Measurements from ENCODE around the gene SLC5A10.

The SLC5A10 gene

GRCh38 chr17:18997650-18998196, 45.8 kb downstream of the SLC5A10 start:
- H3F3A ChIP-seq (ENCODE audit: insufficient read depth, low read length) = no peaks in the 10 kb centered on the region
- H3K9me2 ChIP-seq (ENCODE audit: low read depth, low read length) = no peaks in the 10 kb centered on the region

GRCh38 chr17:18999394-18999793, 47.4 kb downstream of the SLC5A10 start:
- Histone ChIP-seq H2AFZ (ENCODE audit: low read length) (no peak overlapping the region), H3K4me3 (ENCODE audit: low read depth, low read length, poor library complexity, severe bottlenecking) (no peak overlapping the region), H3K27ac (ENCODE audit: low read depth, low read length, poor library complexity, severe bottlenecking) (no peak overlapping the region), H3K36me3 (ENCODE audit: insufficient read depth, low read length) (peaks cover 31% of the 10 kb centered on the region), H3K9me3 (ENCODE audit: low read length) (peaks cover 6% of the 10 kb centered on the region; the same call in 1 of the 2 replicates), H3K9ac (ENCODE audit: low read length) (no peak overlapping the region), H3F3A (ENCODE audit: insufficient read depth, low read length) (no peaks in the 10 kb centered on the region), H3K79me2 (ENCODE audit: insufficient read depth, low read length) (no peaks in the 10 kb centered on the region), H3K27me3 (ENCODE audit: insufficient read depth, low read length) (no peaks in the 10 kb centered on the region), H3K4me1 (ENCODE audit: insufficient read depth, low read length, severe bottlenecking) (peaks cover 25% of the 10 kb centered on the region), H3K9me2 (ENCODE audit: low read depth, low read length) (no peaks in the 10 kb centered on the region), H4K20me1 (ENCODE audit: insufficient read depth, low read length) (no peaks in the 10 kb centered on the region), H3K4me2 (ENCODE audit: low read length) (no peak overlapping the region)
- TF ChIP-seq EZH2 (IDR thresholded peaks at IDR 0.05; ENCODE audit: borderline replicate concordance, low read length) = no peak
- TF ChIP-seq CTCF (IDR thresholded peaks at IDR 0.05; ENCODE audit: low read length) = no peak

More at GRCh38 chr17:18997650-18998196, 45.8 kb downstream of the SLC5A10 start:
- Histone ChIP-seq H2AFZ (ENCODE audit: low read length) (no peak overlapping the region), H3K4me1 (ENCODE audit: insufficient read depth, low read length, severe bottlenecking) (peaks cover 30% of the 10 kb centered on the region), H3K79me2 (ENCODE audit: insufficient read depth, low read length) (no peaks in the 10 kb centered on the region), H3K36me3 (ENCODE audit: insufficient read depth, low read length) (peaks cover 28% of the 10 kb centered on the region), H3K9ac (ENCODE audit: low read length) (no peak overlapping the region), H3K9me3 (ENCODE audit: low read length) (peaks cover 6% of the 10 kb centered on the region; the same call in 1 of the 2 replicates), H3K4me3 (ENCODE audit: low read depth, low read length, poor library complexity, severe bottlenecking) (no peak overlapping the region), H3K27ac (ENCODE audit: low read depth, low read length, poor library complexity, severe bottlenecking) (no peak overlapping the region), H4K20me1 (ENCODE audit: insufficient read depth, low read length) (no peaks in the 10 kb centered on the region), H3K4me2 (ENCODE audit: low read length) (no peak overlapping the region), H3K27me3 (ENCODE audit: insufficient read depth, low read length) (no peaks in the 10 kb centered on the region)
- no peak for TF ChIP-seq EZH2 (IDR thresholded peaks at IDR 0.05; ENCODE audit: borderline replicate concordance, low read length)

- Histone ChIP-seq H3K4me1 (ENCODE audit: insufficient read depth, low read length, severe bottlenecking) (peaks cover 28% of the 10 kb centered on the region), H3F3A (ENCODE audit: insufficient read depth, low read length) (no peaks in the 10 kb centered on the region), H2AFZ (ENCODE audit: low read length) (no peak overlapping the region), H3K27me3 (ENCODE audit: insufficient read depth, low read length) (no peaks in the 10 kb centered on the region), H3K79me2 (ENCODE audit: insufficient read depth, low read length) (no peaks in the 10 kb centered on the region), H3K9ac (ENCODE audit: low read length) (no peak overlapping the region), H3K4me3 (ENCODE audit: low read depth, low read length, poor library complexity, severe bottlenecking) (no peak overlapping the region), H4K20me1 (ENCODE audit: insufficient read depth, low read length) (no peaks in the 10 kb centered on the region), H3K9me2 (ENCODE audit: low read depth, low read length) (no peaks in the 10 kb centered on the region), H3K9me3 (ENCODE audit: low read length) (peaks cover 6% of the 10 kb centered on the region; the same call in 1 of the 2 replicates), H3K36me3 (ENCODE audit: insufficient read depth, low read length) (peaks cover 29% of the 10 kb centered on the region), H3K27ac (ENCODE audit: low read depth, low read length, poor library complexity, severe bottlenecking) (no peak overlapping the region), H3K4me2 (ENCODE audit: low read length) (no peak overlapping the region)
- TF ChIP-seq CTCF (IDR thresholded peaks at IDR 0.05; ENCODE audit: low read length) = no peak
- TF ChIP-seq EZH2 (IDR thresholded peaks at IDR 0.05; ENCODE audit: borderline replicate concordance, low read length) = no peak
Measured at GRCh38 chr17:18999911-19000310, 47.9 kb downstream of the SLC5A10 start.
